Fibroblast of lung (primary cell): ENCODE data around the gene TTYH2.

Source experiments
- CTCF ChIP-seq, 2 donors: IDR thresholded peaks in 1 of 2; conservative IDR thresholded peaks in 1 of 2; 1 replicate in 1 of 2; 2 replicates in 1 of 2; pipeline ENCODE4 v1.5.1; 2011 to 2012; ENCODE audit warnings: low read length in 2 of 2, control low read depth in 1 of 2, inconsistent platforms in 1 of 2, low read depth in 1 of 2, mild to moderate bottlenecking in 1 of 2
- EZH2 ChIP-seq: IDR thresholded peaks from 2 replicates; pipeline ENCODE4 v1.5.1; 2012; ENCODE audit warnings: low read length, control low read depth, mild to moderate bottlenecking; ENCODE audit errors: missing control alignments

- no peak for TF ChIP-seq CTCF (conservative IDR thresholded peaks at IDR 0.05 in 1 of 2, IDR thresholded peaks at IDR 0.05 in 1 of 2; ENCODE audit: low read depth in 1 of 2, low read length in 2 of 2)
- TF ChIP-seq EZH2 = no peak
Measured at GRCh38 chr17:74215342-74215727, 2.0 kb downstream of the TTYH2 start.
